ENCODE data around the gene GMCL1. TPM values are rescaled to one million over a fixed set of nuclear protein-coding genes. Genes with fewer than 3 reads are reported as not detected.

The GMCL1 gene
- total RNA-seq, 4 donors from 2014 or later, result 9.3 to 15.0 (median 14.4) TPM

- H3K4me3 ChIP-seq, result no peak overlapping the region
- no peak for TF ChIP-seq POLR2AphosphoS5 (IDR thresholded peaks at IDR 0.05)
- no peak for TF ChIP-seq POLR2A (IDR thresholded peaks at IDR 0.05)
- no peak for TF ChIP-seq CTCF (IDR thresholded peaks at IDR 0.05)
- TF ChIP-seq EP300 (IDR thresholded peaks at IDR 0.05), result no peak
- no peaks in the 10 kb centered on the region for H3K27me3 ChIP-seq
- H3K4me1 ChIP-seq, result no peaks in the 10 kb centered on the region
- H3K36me3 ChIP-seq, result peaks cover 40% of the 10 kb centered on the region
- DNase-seq (ENCODE audit: low spot score in 2 of 2), result no peak
- H3K9me3 ChIP-seq, result no peaks in the 10 kb centered on the region
- H3K27ac ChIP-seq, result no peak overlapping the region
These were observed 14.5 kb downstream of the GMCL1 start for GRCh38 chr2:69843993-69844392.

- Histone ChIP-seq H3K27ac (no peak overlapping the region), H3K27me3 (no peaks in the 10 kb centered on the region), H3K9me3 (no peaks in the 10 kb centered on the region), H3K4me1 (no peaks in the 10 kb centered on the region), H3K4me3 (no peak overlapping the region), H3K36me3 (peaks cover 40% of the 10 kb centered on the region)
- WGBS, result 95% methylated on average over 3 of the region's 3 CpGs
- DNase-seq (ENCODE audit: low spot score in 2 of 2), result no peak
- no peak for TF ChIP-seq POLR2A (IDR thresholded peaks at IDR 0.05)
- TF ChIP-seq CTCF (IDR thresholded peaks at IDR 0.05), result no peak
- no peak for TF ChIP-seq POLR2AphosphoS5 (IDR thresholded peaks at IDR 0.05)
These were observed 15.1 kb downstream of the GMCL1 start for GRCh38 chr2:69844560-69844959.

GRCh38 chr2:69846182-69847067, 17.0 kb downstream of the GMCL1 start:
- Histone ChIP-seq H3K27ac (no peak overlapping the region), H3K4me3 (no peak overlapping the region), H3K27me3 (no peaks in the 10 kb centered on the region), H3K4me1 (no peaks in the 10 kb centered on the region), H3K9me3 (no peaks in the 10 kb centered on the region), H3K36me3 (peaks cover 50% of the 10 kb centered on the region)
- TF ChIP-seq POLR2AphosphoS5 (IDR thresholded peaks at IDR 0.05) (no peak), POLR2A (IDR thresholded peaks at IDR 0.05) (no peak), EP300 (IDR thresholded peaks at IDR 0.05) (no peak), CTCF (IDR thresholded peaks at IDR 0.05) (no peak)
- 91% methylated on average over 9 of the region's 9 CpGs for WGBS
- DNase-seq (ENCODE audit: low spot score in 2 of 2), result no peak

GRCh38 chr2:69847068-69847828, 17.8 kb downstream of the GMCL1 start:
- H3K9me3 ChIP-seq, result no peaks in the 10 kb centered on the region
- peaks cover 54% of the 10 kb centered on the region for H3K36me3 ChIP-seq
- 89% methylated on average over 5 of the region's 5 CpGs for WGBS
- H3K27me3 ChIP-seq, result no peaks in the 10 kb centered on the region
- TF ChIP-seq CTCF (IDR thresholded peaks at IDR 0.05) (no peak), POLR2A (IDR thresholded peaks at IDR 0.05) (no peak), EP300 (IDR thresholded peaks at IDR 0.05) (no peak), POLR2AphosphoS5 (IDR thresholded peaks at IDR 0.05) (no peak)
- H3K4me3 ChIP-seq, result no peak overlapping the region
- H3K27ac ChIP-seq, result no peak overlapping the region
- DNase-seq (ENCODE audit: low spot score in 2 of 2), result no peak
- H3K4me1 ChIP-seq, result no peaks in the 10 kb centered on the region

GRCh38 chr2:69848186-69848790, 18.8 kb downstream of the GMCL1 start:
- no peaks in the 10 kb centered on the region for H3K9me3 ChIP-seq
- no peaks in the 10 kb centered on the region for H3K4me1 ChIP-seq
- no peaks in the 10 kb centered on the region for H3K27me3 ChIP-seq
- WGBS, result 91% methylated on average over 7 of the region's 7 CpGs
- no peak for DNase-seq (ENCODE audit: low spot score in 2 of 2)
- H3K27ac ChIP-seq, result no peak overlapping the region
- H3K36me3 ChIP-seq, result peaks cover 63% of the 10 kb centered on the region
- TF ChIP-seq POLR2AphosphoS5 (IDR thresholded peaks at IDR 0.05) (no peak), EP300 (IDR thresholded peaks at IDR 0.05) (no peak)
- no peak overlapping the region for H3K4me3 ChIP-seq
